NCI-H1694 (cell line): Measurements from ENCODE around the gene RAB22A.
"Not testable (repeated sequence)": the region's sequence is repeated elsewhere in the genome, so short reads cannot be mapped to it uniquely, and the experiment has no call there.

Experiments
- DNase-seq: peaks from one replicate; lab custom pipeline; 2025; lab: John Stamatoyannopoulos, UW

Gene RAB22A

DNA sequence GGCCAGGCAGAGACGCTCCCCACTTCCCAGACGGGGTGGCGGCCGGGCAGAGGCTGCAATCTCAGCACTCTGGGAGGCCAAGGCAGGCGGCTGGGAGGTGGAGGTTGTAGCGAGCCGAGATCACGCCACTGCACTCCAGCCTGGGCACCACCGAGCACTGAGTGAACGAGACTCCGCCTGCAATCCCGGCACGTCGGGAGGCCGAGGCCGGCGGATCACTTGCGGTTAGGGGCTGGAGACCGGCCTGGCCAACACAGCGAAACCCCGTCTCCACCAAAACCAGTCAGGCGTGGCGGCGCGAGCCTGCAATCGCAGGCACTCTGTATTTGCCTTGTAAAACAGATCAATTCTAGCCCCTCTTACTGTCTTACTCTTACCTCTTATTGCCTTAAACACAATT is 105.3 kb downstream of the RAB22A start:
- not testable (repeated sequence) for DNase-seq

DNA sequence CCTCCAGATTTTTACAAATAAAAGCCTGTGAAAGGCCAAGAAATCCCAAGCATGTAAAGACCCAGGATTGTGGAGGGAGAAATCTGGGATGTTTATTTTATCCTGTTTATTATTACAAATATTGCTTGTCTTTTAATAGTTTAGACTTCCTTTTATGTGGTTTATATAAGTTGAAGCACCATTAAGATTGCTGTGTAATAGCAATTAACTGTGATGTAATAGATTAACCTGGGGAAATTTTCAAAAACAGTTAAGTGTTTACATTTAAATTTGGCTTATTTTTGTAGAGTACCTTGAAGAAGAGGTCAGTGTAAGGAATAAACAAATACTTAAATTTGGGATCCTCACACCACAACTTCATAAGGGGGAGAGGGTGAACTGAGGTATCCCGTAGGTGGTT is 106.5 kb downstream of the RAB22A start:
- no peak for DNase-seq

DNA sequence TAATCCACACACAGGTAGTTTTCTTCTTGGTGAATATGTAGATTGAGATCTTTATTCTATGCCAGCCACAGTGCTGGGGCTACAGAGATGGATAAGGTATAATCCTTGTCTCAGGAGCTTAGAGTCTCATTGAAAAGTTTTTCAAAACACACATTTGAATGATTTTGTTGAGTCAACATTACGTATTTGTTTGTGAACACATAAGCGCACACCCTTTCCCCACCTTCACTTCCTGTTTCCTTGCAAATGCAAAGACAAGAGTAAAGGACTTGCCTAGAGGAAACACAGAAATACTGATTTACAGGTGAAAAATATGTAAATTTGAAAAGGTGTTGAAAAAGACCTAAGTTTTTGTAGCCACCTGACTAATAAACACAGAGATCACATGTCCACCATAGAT is 107.3 kb downstream of the RAB22A start:
- no peak for DNase-seq
